Liver (tissue), 9 donors: ENCODE data around the gene LRRC8B. TPM values are rescaled to one million over a fixed set of nuclear protein-coding genes. Genes with fewer than 3 reads are reported as not detected.

Source experiments
- DNase-seq: peaks from one replicate; pipeline ENCODE4 v3.0.0-alpha.2; 2017; ENCODE audit warnings: low spot score
- H3K27ac ChIP-seq, 2 donors: one replicate each; pipeline ENCODE4 v1.7.0; 2013; ENCODE audit warnings: inconsistent platforms in 2 of 2, low read length in 2 of 2, control low read depth in 1 of 2, low read depth in 1 of 2, mild to moderate bottlenecking in 1 of 2
- H3K27me3 ChIP-seq, 4 donors: one replicate each; pipeline versions ENCODE4 v1.6.1 to v1.7.0; 2013; ENCODE audit warnings: low read length in 3 of 4, inconsistent platforms in 1 of 4, mild to moderate bottlenecking in 1 of 4, moderate library complexity in 1 of 4; ENCODE audit not compliant: control insufficient read depth in 4 of 4, insufficient read depth in 4 of 4
- H3K36me3 ChIP-seq, 4 donors: one replicate each; pipeline versions ENCODE4 v1.6.1 to v1.7.0; 2013; ENCODE audit warnings: low read length in 3 of 4, mild to moderate bottlenecking in 3 of 4, low read depth in 1 of 4, moderate library complexity in 1 of 4; ENCODE audit not compliant: control insufficient read depth in 4 of 4, insufficient read depth in 3 of 4
- H3K4me1 ChIP-seq, 4 donors: one replicate each; pipeline versions ENCODE4 v1.6.1 to v1.7.0; 2013; ENCODE audit warnings: low read length in 3 of 4, mild to moderate bottlenecking in 3 of 4, moderate library complexity in 1 of 4; ENCODE audit not compliant: control insufficient read depth in 4 of 4, insufficient read depth in 4 of 4
- H3K4me3 ChIP-seq, 3 donors: one replicate each; pipeline versions ENCODE4 v1.6.1 to v1.7.0; 2013; ENCODE audit warnings: low read length in 3 of 3, control low read depth in 1 of 3, low read depth in 1 of 3, mild to moderate bottlenecking in 1 of 3
- H3K9ac ChIP-seq, 2 donors: one replicate each; pipeline ENCODE4 v1.7.0; 2013; ENCODE audit warnings: low read length in 2 of 2, mild to moderate bottlenecking in 2 of 2, moderate library complexity in 2 of 2, control low read depth in 1 of 2, low read depth in 1 of 2
- H3K9me3 ChIP-seq, 4 donors: one replicate each; pipeline versions ENCODE4 v1.6.1 to v1.7.0; 2013; ENCODE audit warnings: low read length in 3 of 4; ENCODE audit not compliant: control insufficient read depth in 4 of 4
- EGR1 ChIP-seq, 2 donors: IDR thresholded peaks; 2 replicates each; pipeline ENCODE4 v1.6.1; 2016 to 2018; ENCODE audit warnings: antibody characterized with exemption in 2 of 2, low read depth in 2 of 2
- FOXA1 ChIP-seq: IDR thresholded peaks from 2 replicates; pipeline ENCODE4 v1.6.1; 2016; ENCODE audit warnings: antibody characterized with exemption
- FOXA2 ChIP-seq: IDR thresholded peaks from 2 replicates; pipeline ENCODE4 v1.6.1; 2016; ENCODE audit warnings: antibody characterized with exemption
- GABPA ChIP-seq, 2 donors: IDR thresholded peaks in 1 of 2; conservative IDR thresholded peaks in 1 of 2; 2 replicates each; pipeline ENCODE4 v1.6.1; 2016; ENCODE audit warnings: antibody characterized with exemption in 2 of 2, mild to moderate bottlenecking in 1 of 2, moderate library complexity in 1 of 2
- HNF4A ChIP-seq, 2 donors: conservative IDR thresholded peaks; 2 replicates each; pipeline ENCODE4 v1.6.1; 2016; ENCODE audit warnings: antibody characterized with exemption in 2 of 2, mild to moderate bottlenecking in 2 of 2
- HNF4G ChIP-seq: IDR thresholded peaks from 2 replicates; pipeline ENCODE4 v1.6.1; 2016; ENCODE audit warnings: antibody characterized with exemption
- JUND ChIP-seq, 2 donors: IDR thresholded peaks; 2 replicates each; pipeline ENCODE4 v1.6.1; 2016; ENCODE audit warnings: antibody characterized with exemption in 2 of 2
- RAD21 ChIP-seq, 2 donors: IDR thresholded peaks; 2 replicates each; pipeline ENCODE4 v1.6.1; 2016; ENCODE audit warnings: antibody characterized with exemption in 2 of 2, mild to moderate bottlenecking in 2 of 2
- RXRA ChIP-seq, 2 donors: IDR thresholded peaks; 2 replicates each; pipeline ENCODE4 v1.6.1; 2017 to 2018; ENCODE audit warnings: antibody characterized with exemption in 2 of 2, mild to moderate bottlenecking in 1 of 2
- SP1 ChIP-seq: IDR thresholded peaks from 2 replicates; pipeline ENCODE4 v1.6.1; 2018; ENCODE audit warnings: antibody characterized with exemption, mild to moderate bottlenecking
- TAF1 ChIP-seq: conservative IDR thresholded peaks from 2 replicates; pipeline ENCODE4 v1.6.1; 2016; ENCODE audit warnings: antibody characterized with exemption, mild to moderate bottlenecking
- YY1 ChIP-seq: IDR thresholded peaks from 2 replicates; pipeline ENCODE4 v1.6.1; 2016; ENCODE audit warnings: antibody characterized with exemption, mild to moderate bottlenecking
- ZBTB33 ChIP-seq: IDR thresholded peaks from 2 replicates; pipeline ENCODE4 v1.6.1; 2016; ENCODE audit warnings: antibody characterized with exemption
- WGBS: extraction: QIAGEN DNeasy Blood & Tissue Kit; methylation state at CpG from one replicate; pipeline ENCODE4 v1.1.7; 2013; 5-methylcytosine and 5-hydroxymethylcytosine counted together
- polyA plus RNA-seq, 2 donors: library from polyadenylated mRNA; stranded (reverse) in 1 of 2; unstranded in 1 of 2; fragments of 200-250 nt in 1 of 2; fragments of >200 nt in 1 of 2; fragmentation: Nextera tagmentation in 1 of 2; extraction: Ambion mirVana in 1 of 2; gene quantifications; one replicate each; pipeline versions ENCODE4 v1.2.1 to v1.2.3, GENCODE V29; 2013 to 2015
- total RNA-seq, 2 donors: library from RNA; depleted of rRNA; stranded (reverse); fragments of >200 nt; gene quantifications; one replicate each; pipeline ENCODE4 v1.2.3, GENCODE V29; 2014
- TF ChIP-seq, protein P1 (sequence below): IDR thresholded peaks from 2 replicates; pipeline ENCODE4 v1.6.1; 2016; ENCODE audit warnings: antibody characterized with exemption, mild to moderate bottlenecking
- TF ChIP-seq, protein P2 (sequence below): IDR thresholded peaks from 2 replicates; pipeline ENCODE4 v1.6.1; 2016; ENCODE audit warnings: antibody characterized with exemption
- donor health status: healthy.
- donor health status: healthy.
- donor health status: healthy.
- donor health status: healthy.
- donor health status: healthy.

The LRRC8B gene
- total and polyA plus RNA-seq, 4 donors, result 1.2 to 4.3 (median 2.5) TPM

DNA sequence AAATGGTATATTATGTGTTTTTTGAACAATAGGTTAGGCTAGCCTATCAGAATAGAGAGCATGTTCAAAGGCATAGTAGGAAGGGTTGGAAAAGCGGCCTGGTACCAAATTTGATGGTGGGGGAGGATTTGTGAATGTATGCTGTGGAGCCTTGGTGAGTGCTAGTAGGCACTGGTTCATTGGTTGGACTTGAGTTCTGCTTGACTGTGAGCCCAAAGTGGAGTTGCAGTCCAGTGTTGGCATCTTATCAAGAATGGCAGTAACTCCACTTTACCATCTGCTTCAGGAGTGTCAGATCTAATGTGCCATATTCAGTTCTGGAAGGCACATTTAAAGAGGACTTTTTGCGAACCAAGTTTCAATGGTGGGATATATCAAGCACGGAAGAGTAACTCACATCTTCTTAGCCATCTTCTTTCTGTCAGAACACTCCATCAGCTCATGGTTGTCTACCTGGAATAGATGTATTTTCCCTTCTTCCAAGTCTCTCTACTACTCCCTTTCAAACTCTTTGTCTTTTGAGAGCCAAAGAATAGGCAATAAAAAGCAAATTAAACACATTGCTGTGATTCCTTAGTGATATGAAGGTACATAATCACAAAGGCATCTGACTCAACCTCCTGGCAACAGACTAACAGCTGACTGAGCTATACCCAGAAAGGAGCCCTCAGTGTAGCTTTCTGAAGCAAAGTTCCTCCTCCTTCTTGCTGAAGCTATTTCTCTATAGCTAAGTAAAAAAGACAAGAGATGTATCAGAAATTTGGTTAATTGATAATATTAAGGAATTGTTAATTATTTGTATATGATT lies 21.7 kb downstream of the LRRC8B start:
- Histone ChIP-seq H3K4me3 (no peak overlapping the region), H3K27me3 (no peaks in the 10 kb centered on the region), H3K9me3 (no peaks in the 10 kb centered on the region), H3K4me1 (no peaks in the 10 kb centered on the region), H3K9ac (no peak overlapping the region), H3K27ac (no peak overlapping the region), H3K36me3 (no peaks in the 10 kb centered on the region)
- TF ChIP-seq HNF4G, result no peak
- TF ChIP-seq ZBTB33, result no peak
- TF ChIP-seq HNF4A (conservative IDR thresholded peaks at IDR 0.05), result no peak
- DNase-seq, result no peak
- WGBS, result over 99% methylated on average over 3 of the region's 3 CpGs

- Histone ChIP-seq H3K4me3 (no peak overlapping the region), H3K27ac (no peak overlapping the region), H3K9me3 (no peaks in the 10 kb centered on the region), H3K4me1 (peaks cover 0 to 1% (median 0%) of the 10 kb centered on the region in 4 donors), H3K27me3 (no peaks in the 10 kb centered on the region), H3K9ac (no peak overlapping the region), H3K36me3 (no peaks in the 10 kb centered on the region)
- no peak for DNase-seq
- no peak for TF ChIP-seq GABPA (IDR thresholded peaks at IDR 0.05 in 1 of 2, conservative IDR thresholded peaks at IDR 0.05 in 1 of 2)
- TF ChIP-seq, protein P1, sequence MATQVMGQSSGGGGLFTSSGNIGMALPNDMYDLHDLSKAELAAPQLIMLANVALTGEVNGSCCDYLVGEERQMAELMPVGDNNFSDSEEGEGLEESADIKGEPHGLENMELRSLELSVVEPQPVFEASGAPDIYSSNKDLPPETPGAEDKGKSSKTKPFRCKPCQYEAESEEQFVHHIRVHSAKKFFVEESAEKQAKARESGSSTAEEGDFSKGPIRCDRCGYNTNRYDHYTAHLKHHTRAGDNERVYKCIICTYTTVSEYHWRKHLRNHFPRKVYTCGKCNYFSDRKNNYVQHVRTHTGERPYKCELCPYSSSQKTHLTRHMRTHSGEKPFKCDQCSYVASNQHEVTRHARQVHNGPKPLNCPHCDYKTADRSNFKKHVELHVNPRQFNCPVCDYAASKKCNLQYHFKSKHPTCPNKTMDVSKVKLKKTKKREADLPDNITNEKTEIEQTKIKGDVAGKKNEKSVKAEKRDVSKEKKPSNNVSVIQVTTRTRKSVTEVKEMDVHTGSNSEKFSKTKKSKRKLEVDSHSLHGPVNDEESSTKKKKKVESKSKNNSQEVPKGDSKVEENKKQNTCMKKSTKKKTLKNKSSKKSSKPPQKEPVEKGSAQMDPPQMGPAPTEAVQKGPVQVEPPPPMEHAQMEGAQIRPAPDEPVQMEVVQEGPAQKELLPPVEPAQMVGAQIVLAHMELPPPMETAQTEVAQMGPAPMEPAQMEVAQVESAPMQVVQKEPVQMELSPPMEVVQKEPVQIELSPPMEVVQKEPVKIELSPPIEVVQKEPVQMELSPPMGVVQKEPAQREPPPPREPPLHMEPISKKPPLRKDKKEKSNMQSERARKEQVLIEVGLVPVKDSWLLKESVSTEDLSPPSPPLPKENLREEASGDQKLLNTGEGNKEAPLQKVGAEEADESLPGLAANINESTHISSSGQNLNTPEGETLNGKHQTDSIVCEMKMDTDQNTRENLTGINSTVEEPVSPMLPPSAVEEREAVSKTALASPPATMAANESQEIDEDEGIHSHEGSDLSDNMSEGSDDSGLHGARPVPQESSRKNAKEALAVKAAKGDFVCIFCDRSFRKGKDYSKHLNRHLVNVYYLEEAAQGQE, result no peak
- TF ChIP-seq FOXA1, result no peak
- TF ChIP-seq YY1, result no peak
- no peak for TF ChIP-seq FOXA2
- TF ChIP-seq EGR1 (IDR thresholded peaks at IDR 0.05; ENCODE audit: low read depth in 2 of 2), result no peak
- no peak for TF ChIP-seq TAF1
These were observed 22.4 kb downstream of the LRRC8B start for GRCh38 chr1:89546934-89547562.

DNA sequence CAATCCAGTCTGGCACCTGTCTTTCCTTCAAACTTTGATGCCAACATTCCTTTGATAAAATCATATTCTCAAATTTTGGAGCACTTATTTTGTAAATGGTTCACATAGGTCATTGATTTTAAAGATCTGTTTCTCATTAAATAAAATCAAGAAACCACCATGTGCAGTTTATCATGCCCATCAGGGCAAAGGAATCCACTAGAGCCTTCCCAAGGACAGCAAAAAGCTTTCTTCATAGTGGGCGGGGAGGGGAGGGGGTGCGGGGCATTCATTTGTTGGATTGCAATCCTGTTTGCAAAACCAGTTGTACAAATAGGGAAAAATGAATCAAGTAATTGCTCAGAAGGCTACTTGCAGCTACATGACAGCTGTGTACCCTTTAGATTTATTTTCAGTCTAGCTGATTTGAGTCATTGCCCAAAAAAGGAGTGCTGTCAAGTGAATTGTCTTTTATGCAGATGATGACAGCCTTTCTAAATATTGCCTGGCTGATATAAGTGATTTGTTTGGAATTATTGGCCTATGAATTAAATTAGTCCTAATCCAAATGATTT lies 23.0 kb downstream of the LRRC8B start:
- WGBS, result 63% methylated on average over 2 of the region's 2 CpGs
- H3K4me1 ChIP-seq, result peaks cover 1 to 5% (median 4%) of the 10 kb centered on the region in 4 donors
- no peak overlapping the region for H3K27ac ChIP-seq
- H3K27me3 ChIP-seq, result no peaks in the 10 kb centered on the region
- no peak overlapping the region for H3K4me3 ChIP-seq
- no peaks in the 10 kb centered on the region for H3K36me3 ChIP-seq
- TF ChIP-seq JUND (IDR thresholded peaks at IDR 0.05), result no peak
- TF ChIP-seq, protein P2, sequence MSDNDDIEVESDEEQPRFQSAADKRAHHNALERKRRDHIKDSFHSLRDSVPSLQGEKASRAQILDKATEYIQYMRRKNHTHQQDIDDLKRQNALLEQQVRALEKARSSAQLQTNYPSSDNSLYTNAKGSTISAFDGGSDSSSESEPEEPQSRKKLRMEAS, result no peak
- TF ChIP-seq YY1, result no peak
- TF ChIP-seq ZBTB33, result no peak
- no peak for TF ChIP-seq EGR1 (IDR thresholded peaks at IDR 0.05; ENCODE audit: low read depth in 2 of 2)
- no peak for TF ChIP-seq RAD21 (IDR thresholded peaks at IDR 0.05)
- no peak for TF ChIP-seq TAF1
- TF ChIP-seq SP1, result no peak
- no peak for TF ChIP-seq RXRA (IDR thresholded peaks at IDR 0.05)
- DNase-seq, result no peak
- no peaks in the 10 kb centered on the region for H3K9me3 ChIP-seq
- H3K9ac ChIP-seq, result no peak overlapping the region
